Naive B cell (primary cell): ENCODE measurements around the gene ADD1. TPM values are rescaled to one million over a fixed set of nuclear protein-coding genes. Genes with fewer than 3 reads are reported as not detected.

ENCODE experiments used
- ATAC-seq, 2 donors: fragments of 150-1000 bp; cut with Tn5 transposase; 2 replicates each; pipeline ENCODE4 v1.10.0; 2021; ENCODE audit warnings: low read depth in 2 of 2, mild to moderate bottlenecking in 2 of 2, moderate library complexity in 2 of 2
- DNase-seq: peaks from one replicate; pipeline ENCODE4 v3.0.0; 2022
- H3K27ac Mint-ChIP-seq, 6 donors: one replicate each; pipeline ENCODE4 v1.8.0; 2020 to 2022; ENCODE audit warnings: mild to moderate bottlenecking in 6 of 6, mixed read lengths in 6 of 6, moderate library complexity in 5 of 6, inconsistent platforms in 2 of 6
- H3K27me3 Mint-ChIP-seq, 3 donors: one replicate each; pipeline ENCODE4 v1.8.0; 2021 to 2022; ENCODE audit warnings: mixed read lengths in 3 of 3, mild to moderate bottlenecking in 1 of 3
- H3K36me3 Mint-ChIP-seq, 2 donors: one replicate each; pipeline ENCODE4 v1.8.0; 2020 to 2022; ENCODE audit warnings: mixed read lengths in 2 of 2, inconsistent platforms in 1 of 2, mild to moderate bottlenecking in 1 of 2
- H3K4me1 Mint-ChIP-seq, 3 donors: one replicate each; pipeline ENCODE4 v1.8.0; 2020 to 2022; ENCODE audit warnings: mixed read lengths in 3 of 3, inconsistent platforms in 1 of 3, mild to moderate bottlenecking in 1 of 3, moderate library complexity in 1 of 3
- H3K4me3 Mint-ChIP-seq, 8 donors: one replicate each; pipeline ENCODE4 v1.8.0; 2020 to 2022; ENCODE audit warnings: mild to moderate bottlenecking in 8 of 8, mixed read lengths in 8 of 8, moderate library complexity in 8 of 8, inconsistent platforms in 2 of 8
- H3K9me3 Mint-ChIP-seq, 7 donors: one replicate each; pipeline ENCODE4 v1.8.0; 2020 to 2022; ENCODE audit warnings: mixed read lengths in 7 of 7, mild to moderate bottlenecking in 5 of 7, inconsistent platforms in 2 of 7, moderate library complexity in 1 of 7
- polyA plus RNA-seq, 6 donors: library from polyadenylated mRNA; unstranded; fragments of 300-500 nt; fragmentation: Illumina TruSeq; gene quantifications; one replicate each; pipeline ENCODE4 v1.2.3, GENCODE V29; 2021; ENCODE audit warnings: low read depth in 6 of 6

ADD1 gene
- polyA plus RNA-seq, 6 donors from 2014 or later, result 325 to 440 (median 349) TPM

DNA sequence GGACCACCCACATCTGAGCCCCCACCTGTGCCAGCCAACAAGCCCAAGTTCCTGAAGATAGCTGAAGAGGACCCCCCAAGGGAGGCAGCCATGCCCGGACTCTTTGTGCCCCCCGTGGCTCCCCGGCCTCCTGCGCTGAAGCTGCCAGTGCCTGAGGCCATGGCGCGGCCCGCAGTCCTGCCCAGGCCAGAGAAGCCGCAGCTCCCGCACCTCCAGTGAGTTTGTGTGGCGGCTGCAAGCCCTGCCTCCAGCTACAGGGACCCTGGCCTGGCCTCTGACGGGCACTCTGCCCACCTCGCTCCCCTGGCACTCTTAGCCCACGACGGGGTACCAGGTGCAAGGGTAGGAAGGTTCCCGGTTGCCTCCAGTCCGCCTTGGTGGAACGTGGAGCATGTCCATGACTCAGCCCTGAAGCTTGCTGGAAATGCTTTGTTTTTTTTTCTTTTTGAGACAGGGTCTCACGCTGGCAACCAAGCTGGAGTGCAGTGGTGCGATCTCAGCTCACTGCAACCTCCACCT, 13.7 kb upstream of the ADD1 start:
- H3K4me1 Mint-ChIP-seq, result peaks cover 47 to 50% (median 50%) of the 10 kb centered on the region in 3 donors
- ATAC-seq, result no peak
- no peak overlapping the region for H3K4me3 Mint-ChIP-seq
- no peaks in the 10 kb centered on the region for H3K9me3 Mint-ChIP-seq
- no peak for DNase-seq
- peaks cover 13 to 38% of the 10 kb centered on the region in 2 donors for H3K36me3 Mint-ChIP-seq
- H3K27me3 Mint-ChIP-seq, result no peaks in the 10 kb centered on the region
- peak overlapping the region in 2 of 6 donors; percentile 9 to 86 for H3K27ac Mint-ChIP-seq

DNA sequence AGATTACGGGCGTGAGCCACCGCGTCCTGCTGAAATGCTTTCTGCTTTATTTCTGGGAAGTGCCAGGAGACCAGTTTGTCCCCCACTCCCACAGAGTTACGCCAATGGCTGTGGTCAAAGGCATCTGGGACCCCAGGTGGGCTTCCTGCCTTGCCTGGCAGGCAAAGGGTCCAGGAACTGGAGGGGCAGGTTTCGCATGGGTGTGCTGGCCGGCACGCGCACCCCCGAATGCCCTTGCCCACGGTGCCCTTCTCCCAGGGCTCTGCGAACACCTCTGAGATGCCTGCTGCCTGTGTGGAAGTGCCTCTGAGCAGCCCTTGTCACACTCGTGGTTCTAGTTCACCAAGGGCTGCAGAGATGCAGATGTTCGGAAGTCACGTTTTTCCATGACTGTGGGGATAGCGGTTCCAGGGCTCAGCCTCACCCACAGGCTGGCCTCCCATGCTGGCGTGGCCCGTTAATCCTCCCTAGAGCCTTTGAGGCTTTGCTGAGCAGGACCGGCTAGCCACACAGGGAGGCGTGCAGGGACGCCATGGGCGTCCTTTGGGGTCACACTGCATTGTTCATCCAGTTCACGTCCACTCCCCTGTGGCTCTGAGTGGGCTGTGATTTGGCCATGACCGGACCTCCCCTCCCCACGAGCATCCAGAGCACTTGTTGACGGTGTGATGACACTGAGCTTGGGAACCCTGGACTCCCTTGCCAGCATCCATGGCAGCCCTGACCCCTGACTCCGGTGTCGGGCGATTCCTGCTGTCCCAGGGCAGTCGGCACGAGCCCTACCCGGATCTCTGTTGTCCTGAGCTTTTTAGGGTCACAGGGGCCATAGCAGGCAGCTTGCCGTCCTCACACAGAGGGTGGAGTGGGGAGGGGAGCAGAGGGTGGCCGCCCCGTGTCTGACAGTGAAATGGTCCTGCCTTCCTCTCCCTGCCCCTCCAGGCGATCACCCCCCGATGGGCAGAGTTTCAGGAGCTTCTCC, 12.7 kb upstream of the ADD1 start:
- ATAC-seq (no peak), DNase-seq (no peak)
- no peaks in the 10 kb centered on the region for H3K27me3 Mint-ChIP-seq
- no peaks in the 10 kb centered on the region for H3K9me3 Mint-ChIP-seq
- no peak overlapping the region for H3K4me3 Mint-ChIP-seq
- H3K4me1 Mint-ChIP-seq, result peaks cover 51 to 58% (median 57%) of the 10 kb centered on the region in 3 donors
- peak overlapping the region in 4 of 6 donors; percentile 39 to 99 (median 87) for H3K27ac Mint-ChIP-seq
- peaks cover 13 to 31% of the 10 kb centered on the region in 2 donors for H3K36me3 Mint-ChIP-seq

DNA sequence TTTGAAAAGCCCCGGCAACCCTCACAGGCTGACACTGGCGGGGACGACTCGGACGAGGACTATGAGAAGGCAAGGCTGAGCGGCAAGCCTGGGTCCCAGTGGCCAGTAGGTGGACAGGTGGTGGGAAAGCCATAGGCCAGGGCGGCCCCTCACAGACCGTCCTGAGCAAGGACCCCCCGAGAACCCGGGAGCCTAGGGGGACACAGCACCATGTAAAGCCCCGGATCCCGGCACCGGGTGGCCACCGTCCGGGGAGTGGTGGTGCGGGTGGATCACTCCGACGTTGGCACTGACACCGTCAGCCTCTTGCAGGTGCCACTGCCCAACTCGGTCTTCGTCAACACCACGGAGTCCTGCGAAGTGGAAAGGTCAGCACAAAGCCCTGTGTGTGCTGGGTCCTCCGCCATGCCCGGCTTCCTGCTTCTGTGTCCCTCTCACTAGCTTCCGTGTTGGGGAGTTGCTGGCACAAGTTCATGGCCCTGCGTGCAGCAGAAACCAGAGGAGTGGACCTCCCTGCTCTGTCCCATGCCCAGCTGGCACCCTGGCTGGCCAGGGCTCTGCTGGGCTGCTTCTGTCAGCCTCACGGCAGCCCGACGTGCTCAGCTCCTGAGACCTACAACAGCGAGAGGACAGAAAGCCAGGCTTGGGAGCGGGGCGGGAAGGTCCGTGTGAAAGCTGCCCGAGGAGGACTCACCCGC, 11.9 kb upstream of the ADD1 start:
- ATAC-seq, result no peak
- peak overlapping the region in 3 of 8 donors; percentile 56 to 80 (median 57) for H3K4me3 Mint-ChIP-seq
- H3K9me3 Mint-ChIP-seq, result no peaks in the 10 kb centered on the region
- DNase-seq, result no peak
- H3K4me1 Mint-ChIP-seq, result peaks cover 51 to 58% (median 51%) of the 10 kb centered on the region in 3 donors
- peak overlapping the region; percentile 93 to 99 (median 98) for H3K27ac Mint-ChIP-seq
- H3K27me3 Mint-ChIP-seq, result no peaks in the 10 kb centered on the region
- H3K36me3 Mint-ChIP-seq, result peaks cover 9 to 24% of the 10 kb centered on the region in 2 donors

DNA sequence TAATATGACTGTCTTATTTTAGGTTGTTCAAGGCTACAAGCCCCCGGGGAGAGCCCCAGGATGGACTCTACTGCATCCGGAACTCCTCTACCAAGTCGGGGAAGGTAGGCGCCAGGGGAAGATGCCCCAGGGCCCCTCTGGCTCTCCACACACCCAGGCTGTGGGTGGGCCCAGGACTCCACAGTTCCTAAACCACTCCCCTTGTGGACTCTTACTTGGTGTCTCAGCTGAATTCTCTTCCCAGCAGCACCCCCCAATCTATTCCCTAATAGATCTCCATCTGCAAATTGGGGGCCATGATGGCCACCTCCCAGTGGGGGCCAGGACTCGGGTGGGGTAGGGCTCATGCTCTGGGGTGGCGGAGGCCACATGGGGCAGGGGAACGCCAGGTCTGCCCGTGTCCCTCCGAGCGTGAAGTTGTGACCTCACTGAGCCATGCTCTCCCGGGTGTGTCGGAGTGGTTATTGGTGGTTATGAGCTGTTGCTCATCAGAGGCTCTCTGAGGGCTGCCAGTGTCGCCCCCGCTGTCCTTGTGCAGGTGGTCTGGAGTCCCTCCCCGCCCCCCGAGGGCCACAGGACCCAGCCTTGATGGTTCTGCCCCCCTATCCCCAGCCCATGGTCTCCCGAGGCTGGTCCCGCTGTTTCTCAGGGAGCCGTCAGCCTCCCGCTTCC, 11.2 kb upstream of the ADD1 start:
- H3K27me3 Mint-ChIP-seq, result no peaks in the 10 kb centered on the region
- H3K4me1 Mint-ChIP-seq, result peaks cover 51 to 65% (median 51%) of the 10 kb centered on the region in 3 donors
- DNase-seq (peak; percentile 83), ATAC-seq (peak; percentile 79 to 83)
- peak overlapping the region; percentile 93 to 99 (median 98) for H3K27ac Mint-ChIP-seq
- peak overlapping the region; percentile 52 to 80 (median 60) for H3K4me3 Mint-ChIP-seq
- H3K9me3 Mint-ChIP-seq, result no peaks in the 10 kb centered on the region
- H3K36me3 Mint-ChIP-seq, result peaks cover 7 to 20% of the 10 kb centered on the region in 2 donors

GRCh38 chr4:2832981-2833670, 10.5 kb upstream of the ADD1 start:
- H3K9me3 Mint-ChIP-seq, result no peaks in the 10 kb centered on the region
- H3K27ac Mint-ChIP-seq, result peak overlapping the region; percentile 93 to 99 (median 98)
- peaks cover 56 to 71% (median 58%) of the 10 kb centered on the region in 3 donors for H3K4me1 Mint-ChIP-seq
- ATAC-seq, result peak; percentile 3 to 12
- peak overlapping the region; percentile 52 to 80 (median 60) for H3K4me3 Mint-ChIP-seq
- peaks cover 7 to 19% of the 10 kb centered on the region in 2 donors for H3K36me3 Mint-ChIP-seq
- no peaks in the 10 kb centered on the region for H3K27me3 Mint-ChIP-seq
- DNase-seq, result no peak

DNA sequence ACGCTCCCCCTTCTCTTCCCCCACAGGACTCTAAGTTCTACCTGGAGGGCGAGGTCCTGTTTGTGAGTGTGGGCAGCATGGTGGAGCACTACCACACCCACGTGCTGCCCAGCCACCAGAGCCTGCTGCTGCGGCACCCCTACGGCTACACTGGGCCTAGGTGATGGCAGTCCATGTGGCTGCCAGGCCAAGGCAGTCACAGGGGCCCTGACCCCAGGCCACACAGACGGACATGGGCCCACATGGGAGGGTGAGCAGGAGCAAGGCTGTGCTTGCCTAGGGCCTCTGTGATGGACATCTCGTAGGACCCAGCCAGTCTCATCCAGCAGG, 10.0 kb upstream of the ADD1 start:
- Mint-ChIP-seq H3K27me3 (no peaks in the 10 kb centered on the region), H3K27ac (peak overlapping the region; percentile 12 to 99 (median 98)), H3K4me3 (peak overlapping the region in 3 of 8 donors; percentile 3 to 56 (median 47)), H3K4me1 (peaks cover 56 to 73% (median 59%) of the 10 kb centered on the region in 3 donors), H3K9me3 (no peaks in the 10 kb centered on the region), H3K36me3 (peaks cover 7 to 14% of the 10 kb centered on the region in 2 donors)
- ATAC-seq (no peak), DNase-seq (no peak)

DNA sequence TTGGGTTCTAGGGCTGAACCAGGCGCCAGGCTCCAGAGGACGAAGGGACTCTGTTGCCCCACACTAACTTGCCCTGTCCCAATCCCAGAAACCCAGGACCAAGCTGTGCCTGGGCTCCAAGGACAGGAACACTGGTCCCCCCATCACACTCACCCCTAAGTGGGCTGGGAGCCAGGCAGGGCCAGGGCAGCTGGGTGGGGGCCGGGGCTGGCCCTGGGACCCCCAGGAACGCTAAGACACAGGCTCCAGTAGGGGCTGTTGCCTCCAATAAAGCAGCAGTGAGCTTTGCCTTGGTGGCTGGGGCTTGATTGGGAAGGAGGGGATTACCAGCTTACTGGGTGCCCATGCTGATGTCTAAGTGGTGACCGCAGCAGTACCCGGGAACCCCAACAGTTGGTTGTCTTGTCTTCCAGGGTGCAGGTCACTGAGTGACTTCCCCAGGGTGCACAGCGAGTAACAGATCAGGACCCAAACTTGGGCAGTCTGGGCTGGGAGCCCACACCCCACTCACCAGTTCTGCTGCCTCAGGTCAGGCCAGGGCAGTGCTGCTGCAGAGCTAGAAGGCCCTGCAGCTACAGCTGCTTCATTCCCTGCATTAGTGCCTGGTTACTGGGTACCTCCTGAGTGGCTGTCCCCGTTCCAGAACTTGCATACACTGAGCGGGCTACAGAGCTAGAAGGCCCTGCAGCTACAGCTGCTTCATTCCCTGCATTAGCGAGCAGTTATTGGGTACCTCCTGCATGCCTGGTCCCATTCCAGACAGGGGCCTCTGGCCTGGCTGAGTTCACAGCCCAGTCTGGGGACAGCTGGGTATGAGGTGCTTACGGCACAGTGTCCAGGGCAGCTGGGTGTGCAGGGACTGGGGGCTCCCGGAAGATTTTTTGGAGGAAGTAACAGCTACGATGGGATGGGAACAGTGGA, 9.4 kb upstream of the ADD1 start:
- Mint-ChIP-seq H3K4me1 (peaks cover 55 to 76% (median 59%) of the 10 kb centered on the region in 3 donors), H3K4me3 (peak overlapping the region in 6 of 8 donors; percentile 69 to 90 (median 82)), H3K36me3 (peaks cover 4 to 7% of the 10 kb centered on the region in 2 donors), H3K27me3 (no peaks in the 10 kb centered on the region), H3K9me3 (no peaks in the 10 kb centered on the region), H3K27ac (peak overlapping the region; percentile 63 to 99 (median 98))
- DNase-seq (no peak), ATAC-seq (no peak)

DNA sequence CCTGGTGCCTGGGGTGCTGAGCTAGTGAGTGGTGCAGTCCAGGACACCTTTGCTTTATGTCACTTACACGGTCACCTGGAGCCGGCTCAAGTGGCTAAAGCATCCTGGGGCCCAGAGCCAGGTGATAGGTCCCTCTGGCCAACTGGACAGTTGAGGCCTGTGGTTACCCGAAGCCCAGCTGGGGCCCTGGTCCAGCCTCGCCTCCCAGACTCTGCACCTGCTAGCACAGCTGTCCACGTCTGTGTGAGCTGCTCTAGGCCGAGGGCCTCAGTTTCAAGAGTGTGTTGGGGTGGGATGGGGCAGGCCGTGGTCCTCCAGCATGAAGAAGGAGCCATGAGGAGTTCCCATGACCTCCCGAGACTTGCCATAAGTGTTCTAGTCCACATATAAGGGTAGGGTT, 7.7 kb upstream of the ADD1 start:
- ATAC-seq (no peak), DNase-seq (no peak)
- Mint-ChIP-seq H3K36me3 (peaks cover 4 to 15% of the 10 kb centered on the region in 2 donors), H3K27ac (peak overlapping the region; percentile 91 to 99 (median 98)), H3K4me3 (peak overlapping the region in 7 of 8 donors; percentile 17 to 90 (median 81)), H3K4me1 (peaks cover 58 to 89% (median 71%) of the 10 kb centered on the region in 3 donors), H3K27me3 (no peaks in the 10 kb centered on the region), H3K9me3 (peaks cover 0 to 4% (median 0%) of the 10 kb centered on the region in 7 donors)

GRCh38 chr4:2836391-2836859, 7.2 kb upstream of the ADD1 start:
- Mint-ChIP-seq H3K9me3 (peaks cover 0 to 4% (median 0%) of the 10 kb centered on the region in 7 donors), H3K4me1 (peaks cover 57 to 88% (median 75%) of the 10 kb centered on the region in 3 donors), H3K4me3 (peak overlapping the region in 7 of 8 donors; percentile 47 to 90 (median 56)), H3K27me3 (no peaks in the 10 kb centered on the region), H3K36me3 (peaks cover 4 to 19% of the 10 kb centered on the region in 2 donors), H3K27ac (peak overlapping the region in 4 of 6 donors; percentile 81 to 99 (median 89))
- DNase-seq (no peak), ATAC-seq (no peak)

DNA sequence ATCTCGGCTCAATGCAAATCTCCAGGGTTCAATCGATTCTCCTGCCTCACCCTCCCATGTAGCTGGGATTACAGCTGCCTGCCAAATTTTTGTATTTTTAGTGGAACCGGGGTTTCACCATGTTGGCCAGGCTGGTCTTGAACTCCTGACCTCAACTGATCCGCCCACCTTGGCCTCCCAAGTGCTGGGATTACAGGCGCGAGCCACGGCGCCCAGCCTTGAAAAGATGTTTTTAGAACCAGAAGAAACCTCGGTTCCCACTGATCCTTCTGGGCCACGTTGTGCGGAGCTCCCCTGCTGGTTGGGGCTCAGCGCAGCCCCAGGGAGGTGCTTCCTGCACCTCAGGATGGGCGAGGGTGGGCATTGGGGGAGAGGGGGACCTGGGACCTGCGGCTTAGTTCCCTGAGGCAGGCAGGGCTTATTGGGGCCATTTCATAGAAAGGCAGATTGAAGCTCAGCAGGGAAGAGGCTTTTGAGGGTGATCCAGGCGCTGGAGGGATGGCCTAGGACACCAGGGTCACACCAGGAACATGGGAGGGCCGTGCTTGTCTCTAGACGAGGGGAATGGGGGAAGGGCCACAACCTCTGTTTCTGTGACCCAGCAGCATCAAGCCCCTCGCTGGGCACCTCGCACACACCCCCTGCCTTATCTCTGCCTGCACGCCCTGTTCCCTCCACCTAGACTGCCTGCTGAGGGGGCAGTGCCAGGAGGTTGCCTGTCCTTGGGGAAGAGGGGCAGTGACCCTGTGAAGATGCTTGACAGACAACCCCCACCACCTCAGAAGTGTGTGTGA, 6.3 kb upstream of the ADD1 start:
- ATAC-seq, result no peak
- H3K4me3 Mint-ChIP-seq, result peak overlapping the region; percentile 23 to 90 (median 77)

More for the DNA sequence above, 6.3 kb upstream of the ADD1 start:
- no peaks in the 10 kb centered on the region for H3K27me3 Mint-ChIP-seq
- peaks cover 56 to 83% (median 74%) of the 10 kb centered on the region in 3 donors for H3K4me1 Mint-ChIP-seq
- peak overlapping the region; percentile 70 to 99 (median 90) for H3K27ac Mint-ChIP-seq
- H3K9me3 Mint-ChIP-seq, result peaks cover 0 to 4% (median 0%) of the 10 kb centered on the region in 7 donors
- H3K36me3 Mint-ChIP-seq, result peaks cover 3 to 16% of the 10 kb centered on the region in 2 donors
- no peak for DNase-seq
